LNCAP (cell line): ENCODE data around the gene CRIP1.

Experiments
- CTCF ChIP-seq: fragments of 450-650 bp; IDR thresholded peaks from 2 replicates; pipeline ENCODE4 v1.5.1; 2017; ENCODE audit warnings: mild to moderate bottlenecking

Gene CRIP1

DNA sequence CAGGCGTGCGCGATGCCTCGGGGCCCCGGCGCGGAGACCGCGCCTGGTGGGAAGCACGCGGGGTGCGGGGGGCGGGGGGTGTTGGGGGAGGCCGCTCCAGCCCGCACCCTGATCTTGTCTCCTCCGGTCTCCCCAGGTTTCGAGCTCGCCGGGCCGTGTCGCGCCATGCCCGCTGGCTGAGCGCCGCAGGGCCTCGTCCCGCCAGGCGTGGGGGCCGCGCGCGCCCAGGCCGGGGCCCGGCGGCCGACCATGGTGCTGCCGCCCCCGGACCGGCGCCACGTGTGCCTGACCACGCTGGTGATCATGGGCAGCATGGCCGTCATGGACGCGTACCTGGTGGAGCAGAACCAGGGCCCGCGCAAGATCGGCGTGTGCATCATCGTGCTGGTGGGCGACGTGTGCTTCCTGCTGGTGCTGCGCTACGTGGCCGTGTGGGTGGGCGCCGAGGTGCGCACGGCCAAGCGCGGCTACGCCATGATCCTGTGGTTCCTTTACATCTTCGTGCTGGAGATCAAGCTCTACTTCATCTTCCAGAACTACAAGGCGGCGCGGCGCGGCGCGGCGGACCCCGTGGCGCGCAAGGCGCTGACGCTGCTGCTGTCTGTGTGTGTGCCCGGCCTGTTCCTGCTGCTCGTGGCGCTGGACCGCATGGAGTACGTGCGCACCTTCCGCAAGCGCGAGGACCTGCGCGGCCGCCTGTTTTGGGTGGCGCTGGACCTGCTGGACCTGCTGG, 42.1 kb downstream of the CRIP1 start:
- TF ChIP-seq CTCF, result peak; percentile 11; the same call in 1 of the 2 replicates

- TF ChIP-seq CTCF, result no peak
These were observed 42.6 kb downstream of the CRIP1 start for GRCh38 chr14:105529319-105529568.

DNA sequence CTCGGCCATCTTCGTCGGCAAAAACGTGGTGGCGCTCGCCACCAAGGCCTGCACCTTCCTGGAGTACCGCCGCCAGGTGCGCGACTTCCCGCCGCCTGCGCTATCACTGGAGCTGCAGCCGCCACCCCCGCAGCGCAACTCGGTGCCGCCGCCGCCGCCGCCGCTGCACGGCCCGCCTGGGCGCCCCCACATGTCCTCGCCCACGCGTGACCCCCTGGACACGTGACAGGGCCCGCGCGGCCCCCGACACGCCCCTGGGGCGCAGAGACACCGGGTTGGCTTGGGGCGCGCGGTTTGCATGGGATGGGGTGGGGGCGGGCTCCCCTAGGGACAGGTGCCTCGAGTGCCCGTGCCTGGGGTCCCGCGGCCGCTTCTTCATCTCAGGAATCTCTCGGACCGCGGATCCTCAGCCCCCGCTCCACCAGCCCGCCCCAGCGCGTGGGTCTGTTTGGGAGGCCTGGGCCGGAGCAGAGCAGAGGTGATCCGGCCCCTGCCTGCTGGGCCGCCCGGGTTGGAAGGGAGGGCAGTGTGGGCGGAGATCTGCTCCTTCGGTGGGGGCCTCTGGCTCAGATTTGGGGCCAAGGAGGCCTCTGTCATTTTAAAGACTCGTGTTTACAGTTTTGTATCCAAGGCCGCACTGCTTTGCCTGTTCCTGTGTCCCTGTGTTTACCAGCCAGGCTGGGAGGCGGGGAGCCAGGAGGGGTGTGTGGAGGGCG, 43.0 kb downstream of the CRIP1 start:
- TF ChIP-seq CTCF, result no peak

- TF ChIP-seq CTCF, result no peak
These were observed 43.8 kb downstream of the CRIP1 start for GRCh38 chr14:105530285-105531087.

- no peak for TF ChIP-seq CTCF
These were observed 44.6 kb downstream of the CRIP1 start for GRCh38 chr14:105531088-105531893.

DNA sequence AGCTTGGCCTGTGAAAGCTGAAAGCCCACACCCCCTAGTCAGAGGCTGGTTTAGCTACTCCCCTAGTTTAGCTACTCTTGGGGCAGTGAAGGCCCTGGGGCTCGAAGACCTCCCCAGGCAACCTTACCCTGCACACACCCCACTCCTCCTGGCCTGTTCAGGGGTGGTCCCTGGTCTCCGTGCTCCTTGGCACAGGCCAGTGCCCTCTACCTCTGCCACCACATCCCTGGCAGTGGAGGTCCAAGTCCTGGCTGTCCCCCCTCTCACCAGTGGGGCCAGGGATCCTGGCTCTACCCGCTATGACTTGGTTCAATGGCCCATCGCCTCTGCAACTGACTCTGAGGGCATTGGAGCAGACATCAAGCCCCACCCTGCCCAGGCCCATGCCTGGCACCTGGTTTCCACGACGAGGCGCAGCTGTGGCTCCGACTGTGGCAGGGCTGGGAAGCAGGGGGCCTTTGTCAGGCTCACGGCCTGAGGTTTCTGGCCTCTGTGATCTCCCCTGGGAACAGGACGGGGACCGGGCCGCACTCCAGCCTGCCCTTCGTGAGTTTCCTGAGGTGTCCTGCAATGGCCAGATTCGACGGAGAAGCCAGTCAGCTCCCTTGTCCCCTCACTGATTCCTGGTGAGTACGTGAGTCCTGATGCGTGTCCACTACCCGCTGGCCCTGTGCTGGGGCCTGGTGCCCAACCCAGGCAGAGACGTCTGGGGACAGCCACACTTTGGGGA, 45.4 kb downstream of the CRIP1 start:
- TF ChIP-seq CTCF, result no peak
